ENCODE data around the gene ZNF606. TPM values are rescaled to one million over a fixed set of nuclear protein-coding genes. Genes with fewer than 3 reads are reported as not detected.

Gene ZNF606
- total RNA-seq, 2 experiments from 2014 or later, result 1.3 to 3.2 TPM

DNA sequence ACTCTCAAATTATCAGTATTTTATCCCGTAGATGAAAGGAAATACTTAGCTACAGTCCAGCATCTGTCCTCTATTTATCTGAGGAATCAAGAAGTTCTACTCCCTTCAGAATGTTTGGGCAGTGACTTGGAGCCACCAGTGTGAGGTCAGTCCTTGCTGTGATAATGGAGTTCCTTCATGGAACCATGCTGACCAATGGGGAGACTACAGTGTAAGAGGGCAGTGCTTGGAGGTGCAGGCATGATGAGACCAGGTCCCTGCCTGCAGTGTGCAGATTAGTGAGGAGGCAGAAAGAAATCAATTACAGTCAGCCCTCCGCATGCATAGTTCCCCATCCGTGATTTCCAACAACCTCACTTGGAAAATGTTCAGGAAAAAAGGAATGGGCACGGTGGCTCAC is 28.2 kb downstream of the ZNF606 start, which contains the start of gene C19orf18:
Gene C19orf18, minus strand, starts transcription at position 101 of the 400 bp plus-strand sequence. CDS start 102 bp downstream, outside the sequence.
- H3K9me3 ChIP-seq (ENCODE audit: low read length), result peaks cover 27% of the 10 kb centered on the region
- H2AFZ ChIP-seq (ENCODE audit: low read length), result no peak within 1 kb of the TSS
- POLR2A ChIA-PET, result no interaction called here
- no peaks in the 10 kb centered on the region for H4K20me1 ChIP-seq (ENCODE audit: insufficient read depth, low read length)
- DNase-seq (ENCODE audit: low spot score), result no peak
- no peaks in the 10 kb centered on the region for H3K4me1 ChIP-seq (ENCODE audit: insufficient read depth, low read length, poor library complexity, severe bottlenecking)
- no TSS peak for BruUV-seq (replicated peaks)
- no peak within 1 kb of the TSS for H3K4me3 ChIP-seq (ENCODE audit: low read depth, low read length, poor library complexity, severe bottlenecking)
- TF ChIP-seq, protein P1, sequence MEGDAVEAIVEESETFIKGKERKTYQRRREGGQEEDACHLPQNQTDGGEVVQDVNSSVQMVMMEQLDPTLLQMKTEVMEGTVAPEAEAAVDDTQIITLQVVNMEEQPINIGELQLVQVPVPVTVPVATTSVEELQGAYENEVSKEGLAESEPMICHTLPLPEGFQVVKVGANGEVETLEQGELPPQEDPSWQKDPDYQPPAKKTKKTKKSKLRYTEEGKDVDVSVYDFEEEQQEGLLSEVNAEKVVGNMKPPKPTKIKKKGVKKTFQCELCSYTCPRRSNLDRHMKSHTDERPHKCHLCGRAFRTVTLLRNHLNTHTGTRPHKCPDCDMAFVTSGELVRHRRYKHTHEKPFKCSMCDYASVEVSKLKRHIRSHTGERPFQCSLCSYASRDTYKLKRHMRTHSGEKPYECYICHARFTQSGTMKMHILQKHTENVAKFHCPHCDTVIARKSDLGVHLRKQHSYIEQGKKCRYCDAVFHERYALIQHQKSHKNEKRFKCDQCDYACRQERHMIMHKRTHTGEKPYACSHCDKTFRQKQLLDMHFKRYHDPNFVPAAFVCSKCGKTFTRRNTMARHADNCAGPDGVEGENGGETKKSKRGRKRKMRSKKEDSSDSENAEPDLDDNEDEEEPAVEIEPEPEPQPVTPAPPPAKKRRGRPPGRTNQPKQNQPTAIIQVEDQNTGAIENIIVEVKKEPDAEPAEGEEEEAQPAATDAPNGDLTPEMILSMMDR (conservative IDR thresholded peaks at IDR 0.05; ENCODE audit: low read length), result no peak
- no peak for TF ChIP-seq EZH2phosphoT487 (IDR thresholded peaks at IDR 0.05; ENCODE audit: borderline replicate concordance, low read depth, low read length)
- intact Hi-C loops (cut with micrococcal nuclease; ENCODE audit: unreplicated experiment), result no loop called here
- H3K79me2 ChIP-seq (ENCODE audit: insufficient read depth, low read depth, low read length), result no peaks in the 10 kb centered on the region
- H3K36me3 ChIP-seq (ENCODE audit: insufficient read depth, low read length), result no peaks in the 10 kb centered on the region
- no peak within 1 kb of the TSS for H3K4me2 ChIP-seq (ENCODE audit: low read length)
- H3K9me2 ChIP-seq (ENCODE audit: insufficient read depth, low read length), result no peaks in the 10 kb centered on the region
- no peak within 1 kb of the TSS for H3K27ac ChIP-seq (ENCODE audit: low read depth, low read length, poor library complexity, severe bottlenecking)
- CTCF ChIA-PET (ENCODE audit: unreplicated experiment), result no interaction called here

DNA sequence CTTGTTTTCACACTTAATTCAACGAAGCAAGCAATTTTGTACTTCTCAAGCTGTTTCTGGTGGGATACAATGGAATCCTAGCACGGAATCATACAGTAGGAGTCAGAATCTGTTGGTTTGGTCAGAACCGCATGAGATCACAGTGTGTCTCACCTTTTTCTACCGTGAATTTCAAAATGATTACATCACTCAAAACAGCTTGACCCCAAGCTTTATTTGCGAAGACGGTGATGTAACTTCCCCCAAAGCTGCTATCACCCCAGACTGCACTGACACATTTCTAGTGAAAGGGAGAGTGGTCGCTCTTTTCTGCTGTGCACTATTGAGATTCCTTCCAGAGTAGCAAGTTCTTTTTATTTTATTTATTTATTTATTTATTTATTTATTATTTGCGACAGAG is 37.9 kb downstream of the ZNF606 start:
- intact Hi-C loops (cut with micrococcal nuclease; ENCODE audit: unreplicated experiment), result no loop called here
- peaks cover 11% of the 10 kb centered on the region for H3K9me3 ChIP-seq (ENCODE audit: low read length)
- ChIA-PET CTCF (ENCODE audit: unreplicated experiment) (no interaction called here), POLR2A (no interaction called here)
- H3K4me2 ChIP-seq (ENCODE audit: low read length), result no peak overlapping the region
- BruUV-seq (replicated peaks), result no TSS peak
- TF ChIP-seq, protein P1 (conservative IDR thresholded peaks at IDR 0.05; ENCODE audit: low read length), result no peak
- no peak for TF ChIP-seq EZH2phosphoT487 (IDR thresholded peaks at IDR 0.05; ENCODE audit: borderline replicate concordance, low read depth, low read length)
- no peaks in the 10 kb centered on the region for H3K4me1 ChIP-seq (ENCODE audit: insufficient read depth, low read length, poor library complexity, severe bottlenecking)
- no peak overlapping the region for H3K4me3 ChIP-seq (ENCODE audit: low read depth, low read length, poor library complexity, severe bottlenecking)
- H4K20me1 ChIP-seq (ENCODE audit: insufficient read depth, low read length), result no peaks in the 10 kb centered on the region
- H3K79me2 ChIP-seq (ENCODE audit: insufficient read depth, low read depth, low read length), result no peaks in the 10 kb centered on the region
- H3K36me3 ChIP-seq (ENCODE audit: insufficient read depth, low read length), result no peaks in the 10 kb centered on the region
- no peak overlapping the region for H2AFZ ChIP-seq (ENCODE audit: low read length)
- H3K27ac ChIP-seq (ENCODE audit: low read depth, low read length, poor library complexity, severe bottlenecking), result no peak overlapping the region
- DNase-seq (ENCODE audit: low spot score), result no peak
- no peaks in the 10 kb centered on the region for H3K9me2 ChIP-seq (ENCODE audit: insufficient read depth, low read length)

DNA sequence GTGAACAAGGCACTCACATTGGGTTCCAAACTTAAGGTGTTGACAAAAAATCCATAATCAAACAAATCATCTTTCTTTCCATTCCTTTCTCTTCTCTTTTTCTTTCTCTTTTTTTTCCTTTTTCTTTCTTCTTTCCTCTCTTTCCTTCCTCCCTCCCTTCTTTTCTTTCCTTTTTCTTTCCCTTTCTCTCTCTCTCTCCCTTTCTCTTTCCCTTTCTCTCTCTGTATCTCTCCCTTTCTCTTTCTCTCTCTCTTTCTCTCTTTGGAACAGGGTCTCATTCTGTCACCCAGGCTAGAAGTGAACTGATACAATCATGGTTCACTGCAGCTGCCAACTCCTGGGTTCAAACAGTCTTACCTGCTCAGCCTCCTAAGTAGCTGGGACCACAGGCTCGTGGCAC is 40.8 kb downstream of the ZNF606 start:
- H3K4me1 ChIP-seq (ENCODE audit: insufficient read depth, low read length, poor library complexity, severe bottlenecking), result no peaks in the 10 kb centered on the region
- no peak for TF ChIP-seq EZH2phosphoT487 (IDR thresholded peaks at IDR 0.05; ENCODE audit: borderline replicate concordance, low read depth, low read length)
- TF ChIP-seq, protein P1 (conservative IDR thresholded peaks at IDR 0.05; ENCODE audit: low read length), result no peak
- no peaks in the 10 kb centered on the region for H3K36me3 ChIP-seq (ENCODE audit: insufficient read depth, low read length)
- ChIA-PET POLR2A (no interaction called here), CTCF (ENCODE audit: unreplicated experiment) (no interaction called here)
- DNase-seq (ENCODE audit: low spot score), result no peak
- BruUV-seq (replicated peaks), result no TSS peak
- no peaks in the 10 kb centered on the region for H4K20me1 ChIP-seq (ENCODE audit: insufficient read depth, low read length)
- no peaks in the 10 kb centered on the region for H3K79me2 ChIP-seq (ENCODE audit: insufficient read depth, low read depth, low read length)
- H3K9me3 ChIP-seq (ENCODE audit: low read length), result peaks cover 8% of the 10 kb centered on the region
- H2AFZ ChIP-seq (ENCODE audit: low read length), result no peak overlapping the region
- no peaks in the 10 kb centered on the region for H3K9me2 ChIP-seq (ENCODE audit: insufficient read depth, low read length)
- H3K27ac ChIP-seq (ENCODE audit: low read depth, low read length, poor library complexity, severe bottlenecking), result no peak overlapping the region
- intact Hi-C loops (cut with micrococcal nuclease; ENCODE audit: unreplicated experiment), result no loop called here
- H3K4me3 ChIP-seq (ENCODE audit: low read depth, low read length, poor library complexity, severe bottlenecking), result no peak overlapping the region
- H3K4me2 ChIP-seq (ENCODE audit: low read length), result no peak overlapping the region
